Measurements from ENCODE around the gene DAP.
"Not testable (repeated sequence)": the region's sequence is repeated elsewhere in the genome, so short reads cannot be mapped to it uniquely, and the experiment has no call there.

DAP gene

GRCh38 chr5:10667431-10668057 is 93.5 kb downstream of the DAP start:
- no peak for DNase-seq

GRCh38 chr5:10666531-10667299 is 94.3 kb downstream of the DAP start:
- DNase-seq = no peak

GRCh38 chr5:10665799-10666198 is 95.2 kb downstream of the DAP start:
- no peak for DNase-seq

- DNase-seq = not testable (repeated sequence)
These were observed 96.8 kb downstream of the DAP start for GRCh38 chr5:10664180-10664769.

GRCh38 chr5:10663489-10664179 is 97.4 kb downstream of the DAP start:
- DNase-seq = peak; percentile 56

- DNase-seq = no peak
These were observed 98.2 kb downstream of the DAP start for GRCh38 chr5:10662661-10663488.

- DNase-seq = no peak
These were observed 99.0 kb downstream of the DAP start for GRCh38 chr5:10662083-10662482.

GRCh38 chr5:10661401-10661800 is 99.6 kb downstream of the DAP start:
- no peak for DNase-seq

GRCh38 chr5:10660720-10661387 is 100.2 kb downstream of the DAP start:
- no peak for DNase-seq

- DNase-seq = no peak
These were observed 100.9 kb downstream of the DAP start for GRCh38 chr5:10660135-10660534.

GRCh38 chr5:10658265-10658664 is 102.8 kb downstream of the DAP start:
- DNase-seq = no peak

GRCh38 chr5:10655972-10656830 is 104.8 kb downstream of the DAP start:
- DNase-seq = no peak

- DNase-seq = peak; percentile 51
These were observed 105.7 kb downstream of the DAP start for GRCh38 chr5:10655161-10655971.

GRCh38 chr5:10654566-10654965 is 106.5 kb downstream of the DAP start:
- DNase-seq = no peak

GRCh38 chr5:10653751-10654400 is 107.2 kb downstream of the DAP start:
- no peak for DNase-seq

GRCh38 chr5:10653043-10653442 is 108.0 kb downstream of the DAP start:
- DNase-seq = no peak

- no peak for DNase-seq
These were observed 108.4 kb downstream of the DAP start for GRCh38 chr5:10652606-10653005.

GRCh38 chr5:10652151-10652550 is 108.9 kb downstream of the DAP start:
- no peak for DNase-seq

- DNase-seq = no peak
These were observed 111.2 kb downstream of the DAP start for GRCh38 chr5:10649666-10650380.

Measured in NCI-H2171 treated with DMSO at 0.1 percent for 48 hours (cell line).